GM10266 (cell line): ENCODE data around the gene PBXIP1.
"Not testable (repeated sequence)": the region's sequence is repeated elsewhere in the genome, so short reads cannot be mapped to it uniquely, and the experiment has no call there.

Experiments
- DNase-seq: peaks from one replicate; pipeline ENCODE4 v3.0.0; 2012; ENCODE audit errors: extremely low spot score
- CTCF ChIP-seq: IDR thresholded peaks from 2 replicates; pipeline ENCODE4 v1.5.1; 2012; ENCODE audit warnings: mild to moderate bottlenecking, low read depth; ENCODE audit not compliant: control insufficient read depth, insufficient read depth; ENCODE audit errors: missing control alignments

Gene PBXIP1

GRCh38 chr1:154911691-154912550 is 44.0 kb downstream of the PBXIP1 start:
- no peak for TF ChIP-seq CTCF

GRCh38 chr1:154910851-154911250 is 45.0 kb downstream of the PBXIP1 start:
- DNase-seq = no peak
- TF ChIP-seq CTCF = no peak

More at GRCh38 chr1:154911691-154912550, 44.0 kb downstream of the PBXIP1 start:
- no peak for DNase-seq

GRCh38 chr1:154908937-154909336 is 47.0 kb downstream of the PBXIP1 start:
- no peak for TF ChIP-seq CTCF
- DNase-seq = no peak

GRCh38 chr1:154908129-154908528 is 47.8 kb downstream of the PBXIP1 start:
- DNase-seq = not testable (repeated sequence)

GRCh38 chr1:154906621-154907081 is 49.2 kb downstream of the PBXIP1 start:
- no peak for DNase-seq
- no peak for TF ChIP-seq CTCF

GRCh38 chr1:154902938-154903566 is 52.8 kb downstream of the PBXIP1 start:
- TF ChIP-seq CTCF = no peak
- DNase-seq = no peak

- no peak for DNase-seq
- TF ChIP-seq CTCF = no peak
These were observed 54.3 kb downstream of the PBXIP1 start for GRCh38 chr1:154901591-154901990.
